ENCODE measurements around the gene SENP3.

SENP3 gene

DNA sequence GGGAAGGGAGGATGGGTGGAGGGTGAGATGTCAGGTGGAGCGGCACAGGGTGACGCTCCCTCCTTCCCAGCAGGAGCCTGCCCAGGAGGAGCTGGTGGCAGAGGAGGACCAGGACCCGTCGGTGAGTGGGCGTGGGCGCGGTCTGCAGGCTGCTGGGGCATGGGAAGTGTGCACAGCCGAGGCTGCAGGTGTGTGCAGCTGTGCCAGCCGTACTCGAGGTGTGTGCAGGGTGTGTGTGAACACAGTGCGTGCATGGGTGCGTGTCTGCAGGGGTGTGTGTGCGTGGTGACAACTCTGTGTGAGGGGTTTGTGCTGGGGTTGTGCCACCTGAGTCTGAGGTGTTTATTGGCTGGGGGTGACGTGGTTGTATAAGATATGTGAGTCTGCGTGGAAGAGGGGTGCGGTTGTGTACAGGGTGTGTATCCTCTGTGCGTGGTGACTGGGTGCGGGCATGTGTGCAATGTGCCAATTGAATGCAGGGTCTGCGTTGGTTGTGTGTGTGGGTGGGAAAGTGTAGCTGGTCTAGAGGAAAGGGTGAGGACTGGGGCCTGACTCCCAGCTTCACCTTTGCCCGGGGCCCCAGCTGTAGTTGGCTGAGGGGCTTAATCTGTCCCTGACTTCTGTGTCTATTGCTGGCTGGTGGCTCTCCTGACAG lies 12.2 kb upstream of the SENP3 start:
- Mint-ChIP-seq H3K9me3 (no peaks in the 10 kb centered on the region), H3K27ac (peak overlapping the region; percentile 85), H3K4me3 (peak overlapping the region; percentile 91), H3K4me1 (ENCODE audit: low read depth) (peaks cover 43% of the 10 kb centered on the region), H3K27me3 (ENCODE audit: low read depth) (no peaks in the 10 kb centered on the region), H3K36me3 (ENCODE audit: low read depth) (peaks cover 30% of the 10 kb centered on the region)

DNA sequence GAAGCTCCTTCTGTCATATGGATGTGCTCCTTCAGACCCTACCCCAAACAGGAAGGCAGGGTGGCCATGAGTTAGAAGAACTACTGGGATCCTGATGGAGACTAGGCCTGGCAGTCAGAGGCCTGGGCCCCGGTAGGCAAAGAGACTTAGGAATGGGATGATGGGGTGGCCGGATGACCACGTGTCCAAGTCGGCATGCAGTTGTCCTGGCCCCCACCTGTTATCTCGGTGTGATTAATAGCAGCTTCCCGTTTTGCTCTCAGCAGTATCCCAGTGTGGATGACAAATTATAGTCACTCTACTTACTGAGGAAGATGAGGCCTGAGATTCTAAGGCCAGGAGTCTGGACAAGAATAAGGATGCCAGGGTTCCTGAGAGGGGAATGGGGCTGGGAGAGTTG lies 11.4 kb upstream of the SENP3 start:
- Mint-ChIP-seq H3K4me3 (peak overlapping the region; percentile 91), H3K27me3 (ENCODE audit: low read depth) (no peaks in the 10 kb centered on the region), H3K36me3 (ENCODE audit: low read depth) (peaks cover 37% of the 10 kb centered on the region), H3K4me1 (ENCODE audit: low read depth) (peaks cover 48% of the 10 kb centered on the region), H3K9me3 (no peaks in the 10 kb centered on the region), H3K27ac (peak overlapping the region; percentile 85)

DNA sequence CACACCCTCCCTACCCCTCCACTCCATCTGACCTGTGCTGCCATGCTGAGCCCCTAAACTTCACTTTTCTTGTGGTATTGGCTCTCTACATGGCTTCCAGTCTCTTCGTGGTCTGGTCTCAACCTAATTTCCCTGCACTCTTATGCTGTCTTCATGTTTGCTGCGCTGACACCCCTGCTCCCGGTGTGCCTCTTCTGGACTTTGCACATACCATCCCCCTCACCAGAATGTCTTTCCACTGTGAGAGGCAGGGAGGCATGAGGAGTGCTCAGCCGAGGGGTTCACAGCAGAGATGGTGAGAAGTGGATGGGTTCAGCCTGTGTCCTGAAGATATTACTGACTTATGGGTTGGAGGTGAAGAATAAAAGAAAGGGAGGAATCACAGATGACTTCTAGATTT lies 10.3 kb upstream of the SENP3 start:
- Mint-ChIP-seq H3K4me3 (peak overlapping the region; percentile 67), H3K27ac (peak overlapping the region; percentile 84), H3K27me3 (ENCODE audit: low read depth) (no peaks in the 10 kb centered on the region), H3K9me3 (no peaks in the 10 kb centered on the region), H3K4me1 (ENCODE audit: low read depth) (peaks cover 53% of the 10 kb centered on the region), H3K36me3 (ENCODE audit: low read depth) (peaks cover 42% of the 10 kb centered on the region)

DNA sequence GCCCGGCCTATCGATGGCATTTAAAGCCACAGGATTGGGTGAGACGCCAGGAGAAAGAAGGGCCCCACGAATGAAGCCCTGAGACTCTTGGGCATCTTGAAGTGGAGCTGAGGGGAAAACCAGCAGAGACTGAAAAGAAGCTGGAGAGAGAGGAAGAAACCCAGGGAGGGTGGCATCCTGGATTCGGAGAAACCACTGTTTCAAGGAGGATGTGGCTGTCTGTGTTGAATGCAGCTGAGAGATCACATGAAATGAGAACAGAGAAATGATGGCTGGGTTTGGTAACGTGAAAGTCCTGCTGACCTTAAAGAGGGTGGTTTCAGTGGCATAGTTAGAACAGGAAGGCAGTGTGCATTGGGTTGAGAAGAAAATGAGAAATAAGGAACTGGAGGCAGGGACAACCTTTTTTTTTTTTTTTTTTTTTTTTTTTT lies 9.1 kb upstream of the SENP3 start:
- H3K9me3 Mint-ChIP-seq: no peaks in the 10 kb centered on the region
- H3K4me3 Mint-ChIP-seq: peak overlapping the region; percentile 76
- no peaks in the 10 kb centered on the region for H3K27me3 Mint-ChIP-seq (ENCODE audit: low read depth)
- peaks cover 56% of the 10 kb centered on the region for H3K4me1 Mint-ChIP-seq (ENCODE audit: low read depth)
- peaks cover 45% of the 10 kb centered on the region for H3K36me3 Mint-ChIP-seq (ENCODE audit: low read depth)
- peak overlapping the region; percentile 91 for H3K27ac Mint-ChIP-seq

DNA sequence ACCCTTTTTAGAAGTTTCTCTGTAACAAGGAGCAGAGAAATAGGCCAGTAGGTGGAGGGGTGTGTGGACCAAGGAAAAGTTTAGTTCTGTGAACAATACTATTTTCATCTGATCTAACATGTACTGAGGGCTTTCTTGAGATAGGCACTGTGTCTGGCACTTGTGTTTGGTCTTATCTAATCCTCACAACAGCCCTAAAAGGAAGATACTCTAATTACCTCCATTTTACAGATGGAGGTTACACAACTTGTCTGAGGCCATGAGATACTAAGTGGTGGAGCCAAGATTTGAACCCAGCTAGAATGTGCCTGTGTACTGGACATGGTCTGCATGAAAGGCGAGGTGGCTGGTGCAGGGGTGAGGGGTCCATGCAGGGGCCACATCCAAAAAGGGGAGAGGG lies 8.4 kb upstream of the SENP3 start:
- Mint-ChIP-seq H3K27me3 (ENCODE audit: low read depth) (no peaks in the 10 kb centered on the region), H3K4me1 (ENCODE audit: low read depth) (peaks cover 57% of the 10 kb centered on the region), H3K36me3 (ENCODE audit: low read depth) (peaks cover 44% of the 10 kb centered on the region), H3K9me3 (no peaks in the 10 kb centered on the region), H3K27ac (peak overlapping the region; percentile 91), H3K4me3 (peak overlapping the region; percentile 76)

DNA sequence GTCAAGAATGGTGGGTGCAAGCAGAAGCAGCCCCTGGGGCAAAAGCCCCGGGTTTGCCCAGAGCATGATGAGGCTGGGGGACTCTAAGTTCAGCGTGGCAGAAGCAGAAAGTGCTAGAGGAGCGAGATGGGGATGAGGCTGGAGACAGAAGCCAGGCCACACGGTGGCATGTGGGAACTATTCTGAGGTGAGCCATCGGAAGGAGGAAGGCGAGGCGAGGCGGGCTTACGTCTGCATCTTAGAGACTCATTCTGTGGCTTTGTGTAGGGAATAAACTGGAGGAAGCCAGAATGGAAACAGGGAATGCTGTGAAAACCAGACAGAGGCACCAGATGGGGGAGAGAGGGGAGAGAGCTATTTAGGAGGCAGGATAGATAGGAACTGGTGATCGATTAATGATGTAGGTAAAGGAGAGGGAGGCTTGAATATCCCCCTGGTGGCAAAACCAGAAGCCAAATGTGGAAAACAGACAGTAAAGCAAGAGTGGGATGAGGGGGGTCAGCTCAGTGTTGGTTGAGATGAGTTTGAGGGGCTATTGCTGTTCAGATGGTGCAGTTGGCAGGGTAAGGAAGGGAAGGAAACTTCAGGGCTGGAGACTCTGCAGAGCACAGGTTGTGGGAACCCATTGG lies 6.3 kb upstream of the SENP3 start:
- H3K27me3 Mint-ChIP-seq (ENCODE audit: low read depth): no peaks in the 10 kb centered on the region
- peaks cover 61% of the 10 kb centered on the region for H3K4me1 Mint-ChIP-seq (ENCODE audit: low read depth)
- peaks cover 39% of the 10 kb centered on the region for H3K36me3 Mint-ChIP-seq (ENCODE audit: low read depth)
- peak overlapping the region; percentile 13 for H3K27ac Mint-ChIP-seq
- H3K4me3 Mint-ChIP-seq: peak overlapping the region; percentile 12
- H3K9me3 Mint-ChIP-seq: no peaks in the 10 kb centered on the region

DNA sequence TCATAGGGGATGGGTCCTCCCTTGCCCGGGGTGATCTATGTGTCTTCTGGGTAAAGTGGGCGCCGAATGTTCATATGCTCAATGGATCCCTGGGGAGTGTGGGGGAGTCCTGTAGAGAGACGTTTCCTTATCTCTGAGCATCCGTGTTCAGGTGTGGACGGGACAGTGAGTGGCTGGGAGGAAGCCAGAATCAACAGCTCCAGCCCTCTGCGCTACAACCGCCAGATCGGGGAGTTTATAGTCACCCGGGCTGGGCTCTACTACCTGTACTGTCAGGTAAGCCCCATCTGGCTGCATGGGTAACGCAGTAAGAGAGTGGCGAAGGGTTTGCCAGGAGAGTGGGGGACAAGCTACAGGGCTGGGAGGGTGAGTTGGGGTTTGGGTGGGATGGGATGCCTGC lies 5.1 kb upstream of the SENP3 start:
- Mint-ChIP-seq H3K27me3 (ENCODE audit: low read depth) (no peaks in the 10 kb centered on the region), H3K27ac (peak overlapping the region; percentile 63), H3K4me3 (no peak overlapping the region), H3K36me3 (ENCODE audit: low read depth) (peaks cover 38% of the 10 kb centered on the region), H3K4me1 (ENCODE audit: low read depth) (peaks cover 58% of the 10 kb centered on the region), H3K9me3 (no peaks in the 10 kb centered on the region)

DNA sequence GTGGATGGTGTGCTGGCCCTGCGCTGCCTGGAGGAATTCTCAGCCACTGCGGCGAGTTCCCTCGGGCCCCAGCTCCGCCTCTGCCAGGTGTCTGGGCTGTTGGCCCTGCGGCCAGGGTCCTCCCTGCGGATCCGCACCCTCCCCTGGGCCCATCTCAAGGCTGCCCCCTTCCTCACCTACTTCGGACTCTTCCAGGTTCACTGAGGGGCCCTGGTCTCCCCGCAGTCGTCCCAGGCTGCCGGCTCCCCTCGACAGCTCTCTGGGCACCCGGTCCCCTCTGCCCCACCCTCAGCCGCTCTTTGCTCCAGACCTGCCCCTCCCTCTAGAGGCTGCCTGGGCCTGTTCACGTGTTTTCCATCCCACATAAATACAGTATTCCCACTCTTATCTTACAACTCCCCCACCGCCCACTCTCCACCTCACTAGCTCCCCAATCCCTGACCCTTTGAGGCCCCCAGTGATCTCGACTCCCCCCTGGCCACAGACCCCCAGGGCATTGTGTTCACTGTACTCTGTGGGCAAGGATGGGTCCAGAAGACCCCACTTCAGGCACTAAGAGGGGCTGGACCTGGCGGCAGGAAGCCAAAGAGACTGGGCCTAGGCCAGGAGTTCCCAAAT lies 4.5 kb upstream of the SENP3 start:
- no peak overlapping the region for H3K4me3 Mint-ChIP-seq
- H3K4me1 Mint-ChIP-seq (ENCODE audit: low read depth): peaks cover 53% of the 10 kb centered on the region
- H3K27me3 Mint-ChIP-seq (ENCODE audit: low read depth): no peaks in the 10 kb centered on the region
- no peaks in the 10 kb centered on the region for H3K9me3 Mint-ChIP-seq
- H3K36me3 Mint-ChIP-seq (ENCODE audit: low read depth): peaks cover 38% of the 10 kb centered on the region
- H3K27ac Mint-ChIP-seq: no peak overlapping the region

DNA sequence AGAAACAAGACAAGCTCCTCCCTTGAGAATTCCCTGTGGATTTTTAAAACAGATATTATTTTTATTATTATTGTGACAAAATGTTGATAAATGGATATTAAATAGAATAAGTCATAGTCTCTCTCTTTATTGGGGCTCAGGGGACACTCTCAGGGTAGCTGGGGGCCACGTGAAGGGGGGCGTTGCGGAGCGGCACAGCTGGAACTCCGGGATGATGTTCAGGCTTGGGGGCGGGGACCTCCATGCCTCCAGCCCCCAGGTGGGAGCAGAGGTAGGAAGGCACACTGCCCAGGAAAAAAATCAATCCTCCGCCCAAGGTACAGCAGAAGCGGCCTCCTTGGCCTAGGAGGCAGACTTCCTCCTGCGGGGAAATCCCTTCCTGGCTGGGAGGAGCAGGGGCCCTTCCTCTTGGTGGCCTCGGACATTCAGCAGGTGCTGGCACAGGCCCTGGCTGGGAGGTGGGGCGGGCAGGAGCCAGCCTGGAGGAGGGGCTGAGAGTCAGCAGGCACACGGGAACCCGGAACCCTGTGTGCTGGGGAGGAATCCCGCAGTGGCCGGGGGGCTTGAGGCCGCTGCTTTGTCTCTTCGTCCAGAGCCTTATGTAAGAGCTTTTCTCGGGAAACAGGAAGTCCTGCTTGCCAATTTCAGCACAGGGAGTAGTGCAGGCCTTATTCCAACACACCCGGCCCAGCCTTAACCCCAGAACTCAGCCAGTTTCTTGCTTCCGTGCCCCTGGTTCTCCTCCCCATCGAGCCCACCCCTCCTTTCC lies 3.8 kb upstream of the SENP3 start:
- H3K27ac Mint-ChIP-seq: peak overlapping the region; percentile 65
- peaks cover 53% of the 10 kb centered on the region for H3K4me1 Mint-ChIP-seq (ENCODE audit: low read depth)
- no peaks in the 10 kb centered on the region for H3K27me3 Mint-ChIP-seq (ENCODE audit: low read depth)
- H3K36me3 Mint-ChIP-seq (ENCODE audit: low read depth): peaks cover 40% of the 10 kb centered on the region
- H3K9me3 Mint-ChIP-seq: no peaks in the 10 kb centered on the region
- peak overlapping the region; percentile 17 for H3K4me3 Mint-ChIP-seq

DNA sequence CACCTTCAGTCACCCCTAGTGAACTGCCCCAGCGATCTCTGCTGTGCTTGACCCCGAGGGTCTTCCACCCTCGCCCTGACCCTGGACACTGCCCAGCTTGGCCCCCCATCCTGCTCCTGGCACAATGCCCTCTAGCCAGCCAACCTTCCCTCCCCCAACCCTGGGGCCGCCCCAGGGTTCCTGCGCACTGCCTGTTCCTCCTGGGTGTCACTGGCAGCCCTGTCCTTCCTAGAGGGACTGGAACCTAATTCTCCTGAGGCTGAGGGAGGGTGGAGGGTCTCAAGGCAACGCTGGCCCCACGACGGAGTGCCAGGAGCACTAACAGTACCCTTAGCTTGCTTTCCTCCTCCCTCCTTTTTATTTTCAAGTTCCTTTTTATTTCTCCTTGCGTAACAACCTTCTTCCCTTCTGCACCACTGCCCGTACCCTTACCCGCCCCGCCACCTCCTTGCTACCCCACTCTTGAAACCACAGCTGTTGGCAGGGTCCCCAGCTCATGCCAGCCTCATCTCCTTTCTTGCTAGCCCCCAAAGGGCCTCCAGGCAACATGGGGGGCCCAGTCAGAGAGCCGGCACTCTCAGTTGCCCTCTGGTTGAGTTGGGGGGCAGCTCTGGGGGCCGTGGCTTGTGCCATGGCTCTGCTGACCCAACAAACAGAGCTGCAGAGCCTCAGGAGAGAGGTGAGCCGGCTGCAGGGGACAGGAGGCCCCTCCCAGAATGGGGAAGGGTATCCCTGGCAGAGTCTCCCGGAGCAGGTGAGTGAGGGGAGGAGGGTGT lies 3.0 kb upstream of the SENP3 start, which contains the start of gene TNFSF13:
TSS of gene TNFSF13 (plus strand) at position 207 of the 776 bp plus-strand sequence. CDS start at position 497, 290 bp downstream.
- peaks cover 48% of the 10 kb centered on the region for H3K4me1 Mint-ChIP-seq (ENCODE audit: low read depth)
- H3K27ac Mint-ChIP-seq: peak within 1 kb of the TSS; percentile 65
- no peaks in the 10 kb centered on the region for H3K27me3 Mint-ChIP-seq (ENCODE audit: low read depth)
- no peaks in the 10 kb centered on the region for H3K9me3 Mint-ChIP-seq
- H3K36me3 Mint-ChIP-seq (ENCODE audit: low read depth): peaks cover 35% of the 10 kb centered on the region
- peak within 1 kb of the TSS; percentile 17 for H3K4me3 Mint-ChIP-seq

DNA sequence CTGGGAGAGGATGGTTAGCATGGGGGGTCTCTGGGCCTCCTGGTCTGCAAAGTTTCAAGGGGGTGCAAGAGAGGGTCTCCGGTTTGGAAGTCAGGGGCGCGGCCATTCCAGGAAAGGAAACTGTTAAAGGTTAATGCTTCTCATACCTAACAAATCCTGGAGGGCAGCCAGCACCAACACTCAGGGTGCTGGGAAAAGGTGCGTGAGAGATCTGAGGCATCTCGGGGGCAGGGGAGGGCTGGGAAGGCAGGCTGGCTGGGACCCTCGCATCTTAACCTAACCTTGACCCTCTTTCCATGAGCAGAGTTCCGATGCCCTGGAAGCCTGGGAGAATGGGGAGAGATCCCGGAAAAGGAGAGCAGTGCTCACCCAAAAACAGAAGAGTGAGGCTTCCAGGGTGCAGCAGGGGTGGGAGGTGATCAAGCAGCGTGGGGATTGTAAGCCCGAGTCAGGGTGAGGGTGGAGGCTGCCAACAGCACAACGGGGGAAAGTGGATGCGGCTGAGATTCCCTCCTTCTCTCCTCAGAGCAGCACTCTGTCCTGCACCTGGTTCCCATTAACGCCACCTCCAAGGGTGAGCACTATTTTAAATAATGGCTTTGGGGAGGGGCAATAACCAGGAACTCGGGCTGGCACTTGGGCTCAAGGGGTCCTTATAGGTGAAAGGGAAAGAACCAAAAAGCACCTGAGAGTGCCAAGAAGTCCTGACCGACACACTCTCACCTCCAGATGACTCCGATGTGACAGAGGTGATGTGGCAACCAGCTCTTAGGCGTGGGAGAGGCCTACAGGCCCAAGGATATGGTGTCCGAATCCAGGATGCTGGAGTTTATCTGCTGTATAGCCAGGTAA lies 2.2 kb upstream of the SENP3 start:
- Mint-ChIP-seq H3K4me3 (no peak overlapping the region), H3K9me3 (no peaks in the 10 kb centered on the region), H3K27me3 (ENCODE audit: low read depth) (no peaks in the 10 kb centered on the region), H3K36me3 (ENCODE audit: low read depth) (peaks cover 35% of the 10 kb centered on the region), H3K4me1 (ENCODE audit: low read depth) (peaks cover 48% of the 10 kb centered on the region), H3K27ac (no peak overlapping the region)

DNA sequence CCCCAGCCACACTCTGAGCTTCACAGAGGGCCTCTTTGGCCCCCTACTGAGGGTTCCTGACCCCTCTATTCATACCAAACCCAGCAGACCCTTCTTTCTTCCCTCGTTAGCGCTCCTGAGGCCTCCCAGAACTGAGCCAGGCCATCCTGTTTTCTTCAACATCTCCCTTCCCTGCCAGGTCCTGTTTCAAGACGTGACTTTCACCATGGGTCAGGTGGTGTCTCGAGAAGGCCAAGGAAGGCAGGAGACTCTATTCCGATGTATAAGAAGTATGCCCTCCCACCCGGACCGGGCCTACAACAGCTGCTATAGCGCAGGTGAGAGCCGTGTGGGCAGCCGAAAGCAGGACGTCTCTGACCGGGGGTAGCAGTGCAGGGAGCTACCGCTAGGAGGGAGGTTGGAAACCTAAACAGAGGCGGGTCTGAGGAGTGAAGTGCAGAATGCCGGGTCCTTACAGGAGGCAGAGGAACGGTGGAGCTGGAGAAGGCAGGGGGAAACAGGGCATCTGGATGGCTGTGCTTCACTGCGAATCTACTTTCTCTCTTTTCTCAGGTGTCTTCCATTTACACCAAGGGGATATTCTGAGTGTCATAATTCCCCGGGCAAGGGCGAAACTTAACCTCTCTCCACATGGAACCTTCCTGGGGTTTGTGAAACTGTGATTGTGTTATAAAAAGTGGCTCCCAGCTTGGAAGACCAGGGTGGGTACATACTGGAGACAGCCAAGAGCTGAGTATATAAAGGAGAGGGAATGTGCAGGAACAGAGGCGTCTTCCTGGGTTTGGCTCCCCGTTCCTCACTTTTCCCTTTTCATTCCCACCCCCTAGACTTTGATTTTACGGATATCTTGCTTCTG lies 1.3 kb upstream of the SENP3 start:
- peak overlapping the region; percentile 88 for H3K27ac Mint-ChIP-seq
- H3K36me3 Mint-ChIP-seq (ENCODE audit: low read depth): peaks cover 34% of the 10 kb centered on the region
- no peaks in the 10 kb centered on the region for H3K9me3 Mint-ChIP-seq
- no peaks in the 10 kb centered on the region for H3K27me3 Mint-ChIP-seq (ENCODE audit: low read depth)
- H3K4me3 Mint-ChIP-seq: peak overlapping the region; percentile 82
- peaks cover 43% of the 10 kb centered on the region for H3K4me1 Mint-ChIP-seq (ENCODE audit: low read depth)
